Smooth muscle cell (in vitro differentiated cells): Measurements from ENCODE around the gene FGD3. TPM values are rescaled to one million over a fixed set of nuclear protein-coding genes. Genes with fewer than 3 reads are reported as not detected.
"Not testable (repeated sequence)": the region's sequence is repeated elsewhere in the genome, so short reads cannot be mapped to it uniquely, and the experiment has no call there.

Source experiments
- DNase-seq: peaks from one replicate; lab custom pipeline; 2025; ENCODE audit not compliant: unreplicated experiment; lab: John Stamatoyannopoulos, UW
- H2AFZ ChIP-seq: fragments of 200-600 bp; sonication (generic); 2 replicates; pipeline ENCODE4 v1.6.0; 2016; ENCODE audit warnings: antibody characterized with exemption, low read depth, mild to moderate bottlenecking
- H3F3A ChIP-seq: fragments of 200-600 bp; sonication (generic); 2 replicates; pipeline ENCODE4 v1.6.0; 2017; ENCODE audit warnings: antibody characterized with exemption, low read depth
- H3K27ac ChIP-seq: fragments of 200-600 bp; sonication (generic); 2 replicates; pipeline ENCODE4 v1.5.1; 2016; ENCODE audit warnings: low read depth, mild to moderate bottlenecking
- H3K27me3 ChIP-seq: fragments of 200-600 bp; sonication (generic); 2 replicates; pipeline ENCODE4 v1.6.1; 2016; ENCODE audit warnings: low read depth, mild to moderate bottlenecking
- H3K36me3 ChIP-seq: fragments of 200-600 bp; sonication (generic); 2 replicates; pipeline ENCODE4 v1.5.1; 2016; ENCODE audit warnings: low read depth
- H3K4me1 ChIP-seq: fragments of 200-600 bp; sonication (generic); 2 replicates; pipeline ENCODE4 v1.5.1; 2016; ENCODE audit warnings: low read depth
- H3K4me2 ChIP-seq: fragments of 200-600 bp; sonication (generic); 2 replicates; pipeline ENCODE4 v1.6.0; 2016; ENCODE audit warnings: mild to moderate bottlenecking
- H3K4me3 ChIP-seq: fragments of 200-600 bp; sonication (generic); 2 replicates; pipeline ENCODE4 v1.5.1; 2016; ENCODE audit warnings: mild to moderate bottlenecking
- H3K79me2 ChIP-seq: fragments of 200-600 bp; sonication (generic); 2 replicates; pipeline ENCODE4 v1.6.0; 2016; ENCODE audit warnings: low read depth, mild to moderate bottlenecking
- H3K9ac ChIP-seq: fragments of 200-600 bp; sonication (generic); 2 replicates; pipeline ENCODE4 v1.6.0; 2016; ENCODE audit warnings: low read depth
- H3K9me3 ChIP-seq: fragments of 200-600 bp; sonication (generic); replicated peaks from 2 replicates; pipeline ENCODE4 v1.5.1; 2016; ENCODE audit warnings: low read depth
- H4K20me1 ChIP-seq: fragments of 200-600 bp; sonication (generic); 2 replicates; pipeline ENCODE4 v1.6.0; 2016; ENCODE audit warnings: low read depth
- WGBS: methylation state at CpG from one replicate; pipeline ENCODE4 v1.1.7; 2016; ENCODE audit warnings: low lambda C conversion rate; 5-methylcytosine and 5-hydroxymethylcytosine counted together
- polyA plus RNA-seq: library from polyadenylated mRNA; unstranded; fragments of >200 nt; fragmentation: Nextera tagmentation; extraction: Ambion mirVana; gene quantifications from 2 replicates; pipeline ENCODE4 v1.2.1, GENCODE V29; 2016
- total RNA-seq: library from RNA; depleted of rRNA; stranded (reverse); fragments of >200 nt; gene quantifications from 2 replicates; pipeline ENCODE4 v1.2.3, GENCODE V29; 2014
- TF ChIP-seq, protein P1 (sequence below): fragments of 200-600 bp; sonication (generic); IDR thresholded peaks from 2 replicates; pipeline ENCODE4 v1.5.1; 2017; ENCODE audit warnings: borderline replicate concordance, mild to moderate bottlenecking, antibody characterized with exemption; ENCODE audit not compliant: insufficient read depth, poor library complexity, severe bottlenecking

Gene FGD3
- total and polyA plus RNA-seq, 2 experiments from 2014 or later, result 1.1 to 2.1 TPM

DNA sequence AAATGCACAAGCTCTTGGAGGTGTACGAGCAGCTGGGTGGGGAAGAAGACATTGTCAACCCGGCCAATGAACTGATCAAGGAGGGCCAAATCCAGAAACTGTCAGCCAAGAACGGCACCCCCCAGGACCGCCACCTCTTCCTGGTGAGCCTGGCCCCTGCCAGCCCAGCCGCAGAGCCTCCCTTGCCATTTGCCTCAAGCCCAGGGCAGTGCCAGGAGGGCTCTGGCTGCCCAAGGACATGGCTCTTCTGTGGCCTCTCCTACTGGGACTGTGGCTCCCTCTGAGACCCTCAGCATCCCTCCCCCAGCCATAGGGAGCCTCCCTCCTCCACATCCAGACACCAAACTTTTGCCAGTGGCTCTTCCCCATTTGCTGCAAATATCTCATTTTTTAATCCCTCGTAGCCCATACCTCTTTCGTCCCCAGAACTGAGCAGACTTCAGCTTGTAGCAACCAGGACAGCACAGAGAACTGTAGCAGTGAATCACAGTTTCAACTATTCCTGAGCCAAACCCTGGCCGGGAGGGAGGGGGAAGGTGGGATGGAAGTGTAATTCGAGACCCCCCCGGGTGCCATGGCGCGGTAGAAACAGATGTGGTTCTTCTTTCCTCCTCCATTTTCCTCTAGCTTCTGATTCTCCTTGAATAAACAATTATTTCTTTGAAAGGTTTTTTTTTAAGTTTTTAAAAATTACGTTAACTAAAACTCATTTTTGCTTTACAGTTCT lies 66.7 kb downstream of the FGD3 start:
- Histone ChIP-seq H3K4me1 (no peaks in the 10 kb centered on the region), H3F3A (no peaks in the 10 kb centered on the region), H2AFZ (no peak overlapping the region), H3K4me3 (no peak overlapping the region), H3K9ac (no peak overlapping the region), H3K9me3 (no peaks in the 10 kb centered on the region), H3K27ac (no peak overlapping the region), H3K36me3 (no peaks in the 10 kb centered on the region), H4K20me1 (no peaks in the 10 kb centered on the region), H3K4me2 (no peak overlapping the region), H3K79me2 (no peaks in the 10 kb centered on the region), H3K27me3 (no peaks in the 10 kb centered on the region)
- 76% methylated on average over 13 of the region's 13 CpGs for WGBS
- DNase-seq, result no peak
- TF ChIP-seq, protein P1, sequence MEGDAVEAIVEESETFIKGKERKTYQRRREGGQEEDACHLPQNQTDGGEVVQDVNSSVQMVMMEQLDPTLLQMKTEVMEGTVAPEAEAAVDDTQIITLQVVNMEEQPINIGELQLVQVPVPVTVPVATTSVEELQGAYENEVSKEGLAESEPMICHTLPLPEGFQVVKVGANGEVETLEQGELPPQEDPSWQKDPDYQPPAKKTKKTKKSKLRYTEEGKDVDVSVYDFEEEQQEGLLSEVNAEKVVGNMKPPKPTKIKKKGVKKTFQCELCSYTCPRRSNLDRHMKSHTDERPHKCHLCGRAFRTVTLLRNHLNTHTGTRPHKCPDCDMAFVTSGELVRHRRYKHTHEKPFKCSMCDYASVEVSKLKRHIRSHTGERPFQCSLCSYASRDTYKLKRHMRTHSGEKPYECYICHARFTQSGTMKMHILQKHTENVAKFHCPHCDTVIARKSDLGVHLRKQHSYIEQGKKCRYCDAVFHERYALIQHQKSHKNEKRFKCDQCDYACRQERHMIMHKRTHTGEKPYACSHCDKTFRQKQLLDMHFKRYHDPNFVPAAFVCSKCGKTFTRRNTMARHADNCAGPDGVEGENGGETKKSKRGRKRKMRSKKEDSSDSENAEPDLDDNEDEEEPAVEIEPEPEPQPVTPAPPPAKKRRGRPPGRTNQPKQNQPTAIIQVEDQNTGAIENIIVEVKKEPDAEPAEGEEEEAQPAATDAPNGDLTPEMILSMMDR, result no peak

DNA sequence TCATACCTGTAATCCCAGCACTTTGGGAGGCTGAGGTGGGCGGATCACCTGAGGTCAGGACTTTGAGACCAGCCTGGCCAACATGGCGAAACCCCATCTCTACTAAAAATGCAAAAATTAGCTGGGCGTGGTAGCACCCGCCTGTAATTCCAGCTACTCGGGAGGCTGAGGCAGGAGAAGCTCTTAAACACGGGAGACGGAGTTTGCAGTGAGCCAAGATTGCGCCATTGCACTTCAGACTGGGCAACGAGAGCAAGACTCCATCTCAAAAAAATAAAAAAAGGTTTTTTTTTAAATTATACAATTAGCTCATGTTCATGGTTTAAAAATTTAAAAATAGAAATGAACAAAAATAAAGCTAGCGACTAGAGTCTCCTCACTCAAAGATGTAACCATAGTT lies 67.9 kb downstream of the FGD3 start:
- H3F3A ChIP-seq, H3K4me3 ChIP-seq, H3K79me2 ChIP-seq, H3K9ac ChIP-seq, H3K9me3 ChIP-seq, H3K27me3 ChIP-seq, H3K4me1 ChIP-seq, H4K20me1 ChIP-seq, H2AFZ ChIP-seq, H3K27ac ChIP-seq, DNase-seq, H3K36me3 ChIP-seq, H3K4me2 ChIP-seq: not testable (repeated sequence)
- WGBS, result 94% methylated on average over 10 of the region's 10 CpGs

DNA sequence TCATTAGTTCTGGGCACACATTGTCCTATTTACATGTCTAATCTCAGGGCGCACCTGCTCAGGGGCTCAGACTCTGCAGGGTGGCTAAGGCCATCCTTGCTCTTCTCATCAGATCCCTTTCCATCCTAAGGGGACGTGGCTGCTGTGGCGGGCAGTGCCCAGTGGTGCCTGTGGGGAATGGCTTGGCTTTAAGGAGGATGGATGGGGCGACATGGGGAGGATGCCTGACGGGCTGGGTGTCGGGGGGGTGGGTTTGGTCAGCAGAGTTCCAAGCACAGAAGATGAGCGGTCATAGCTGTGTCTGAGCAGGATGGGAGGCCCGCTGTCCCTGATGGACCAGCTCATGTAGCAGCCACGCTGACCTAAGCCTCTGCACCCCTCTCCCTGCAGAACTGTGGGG lies 70.3 kb downstream of the FGD3 start:
- Histone ChIP-seq H3K36me3 (no peaks in the 10 kb centered on the region), H3K27me3 (no peaks in the 10 kb centered on the region), H3K9ac (no peak overlapping the region), H2AFZ (no peak overlapping the region), H3K9me3 (no peaks in the 10 kb centered on the region), H3K4me3 (no peak overlapping the region), H3F3A (no peaks in the 10 kb centered on the region), H3K4me1 (no peaks in the 10 kb centered on the region), H4K20me1 (no peaks in the 10 kb centered on the region), H3K4me2 (no peak overlapping the region), H3K27ac (no peak overlapping the region), H3K79me2 (no peaks in the 10 kb centered on the region)
- no peak for DNase-seq
- TF ChIP-seq, protein P1, result no peak
- 89% methylated on average over 9 of the region's 9 CpGs for WGBS

DNA sequence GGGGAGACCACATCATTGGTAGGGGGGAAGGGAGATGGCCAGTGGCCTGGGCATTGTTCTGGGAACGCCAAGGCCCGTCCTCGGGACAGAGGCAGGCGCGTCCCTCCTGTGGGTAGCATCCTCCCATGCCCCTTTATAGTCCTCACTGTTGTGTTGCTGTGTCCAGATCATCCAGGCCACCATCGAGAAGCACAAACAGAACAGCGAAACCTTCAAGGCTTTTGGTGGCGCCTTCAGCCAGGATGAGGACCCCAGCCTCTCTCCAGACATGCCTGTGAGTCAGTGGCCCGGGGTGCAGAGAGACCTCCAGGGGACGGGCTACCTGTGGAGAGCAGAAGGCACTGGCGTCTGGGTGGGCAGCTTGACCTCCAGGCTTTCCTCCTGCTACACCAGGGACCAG lies 72.8 kb downstream of the FGD3 start:
- 93% methylated on average over 11 of the region's 11 CpGs for WGBS
- H3K36me3 ChIP-seq, result no peaks in the 10 kb centered on the region
- no peaks in the 10 kb centered on the region for H3K9me3 ChIP-seq
- H3K4me1 ChIP-seq, result no peaks in the 10 kb centered on the region
- no peaks in the 10 kb centered on the region for H3K27me3 ChIP-seq
- no peak overlapping the region for H3K4me2 ChIP-seq
- H2AFZ ChIP-seq, result no peak overlapping the region
- no peaks in the 10 kb centered on the region for H3K79me2 ChIP-seq
- DNase-seq, result no peak
- H3K27ac ChIP-seq, result no peak overlapping the region
- H3F3A ChIP-seq, result no peaks in the 10 kb centered on the region
- H4K20me1 ChIP-seq, result no peaks in the 10 kb centered on the region
- H3K9ac ChIP-seq, result no peak overlapping the region
- TF ChIP-seq, protein P1, result no peak
- H3K4me3 ChIP-seq, result no peak overlapping the region
